ENCODE data around the gene RTKN2.
"Not testable (repeated sequence)": the region's sequence is repeated elsewhere in the genome, so short reads cannot be mapped to it uniquely, and the experiment has no call there.

Gene RTKN2

GRCh38 chr10:62284221-62284620, 15.6 kb upstream of the RTKN2 start:
- H3K4me3 ChIP-seq (ENCODE audit: low read depth in 1 of 2, low read length in 2 of 2), result no peak overlapping the region
- no peak overlapping the region for H3K27ac ChIP-seq (ENCODE audit: low read depth, low read length)
- H3K4me1 ChIP-seq (ENCODE audit: control insufficient read depth in 1 of 2, insufficient read depth in 2 of 2, low read length in 2 of 2), result no peaks in the 10 kb centered on the region
- no peaks in the 10 kb centered on the region for H3K36me3 ChIP-seq (ENCODE audit: control insufficient read depth in 1 of 2, insufficient read depth in 2 of 2, low read length in 2 of 2)
- no peaks in the 10 kb centered on the region for H3K27me3 ChIP-seq (ENCODE audit: control insufficient read depth in 1 of 2, insufficient read depth in 2 of 2, low read length in 2 of 2)
- H3K9me3 ChIP-seq (ENCODE audit: control insufficient read depth in 1 of 2, low read length in 2 of 2), result no peaks in the 10 kb centered on the region
- H3K9ac ChIP-seq (ENCODE audit: low read depth in 1 of 2, low read length in 2 of 2), result no peak overlapping the region

DNA sequence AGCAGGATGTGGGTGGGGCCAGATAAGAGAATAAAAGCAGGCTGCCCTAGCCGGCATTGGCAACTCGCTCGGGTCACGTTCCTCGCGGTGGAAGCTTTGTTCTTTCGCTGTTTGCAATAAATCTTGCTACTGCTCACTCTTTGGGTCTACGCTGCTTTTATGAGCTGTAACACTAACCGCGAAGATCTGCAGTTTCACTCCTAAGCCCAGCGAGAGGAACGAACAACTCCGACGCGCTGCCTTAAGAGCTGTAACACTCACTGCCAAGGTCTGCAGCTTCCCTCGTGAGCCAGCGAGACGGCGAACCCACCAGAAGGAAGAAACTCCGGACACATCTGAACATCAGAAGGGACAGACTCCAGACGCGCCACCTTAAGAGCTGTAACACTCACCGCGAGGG, 12.7 kb upstream of the RTKN2 start:
- not testable (repeated sequence) for H3K36me3 ChIP-seq (ENCODE audit: control insufficient read depth in 1 of 2, insufficient read depth in 2 of 2, low read length in 2 of 2); H3K27ac ChIP-seq (ENCODE audit: low read depth, low read length); H3K27me3 ChIP-seq (ENCODE audit: control insufficient read depth in 1 of 2, insufficient read depth in 2 of 2, low read length in 2 of 2); H3K4me3 ChIP-seq (ENCODE audit: low read depth in 1 of 2, low read length in 2 of 2); H3K4me1 ChIP-seq (ENCODE audit: control insufficient read depth in 1 of 2, insufficient read depth in 2 of 2, low read length in 2 of 2); H3K9me3 ChIP-seq (ENCODE audit: control insufficient read depth in 1 of 2, low read length in 2 of 2); H3K9ac ChIP-seq (ENCODE audit: low read depth in 1 of 2, low read length in 2 of 2)

DNA sequence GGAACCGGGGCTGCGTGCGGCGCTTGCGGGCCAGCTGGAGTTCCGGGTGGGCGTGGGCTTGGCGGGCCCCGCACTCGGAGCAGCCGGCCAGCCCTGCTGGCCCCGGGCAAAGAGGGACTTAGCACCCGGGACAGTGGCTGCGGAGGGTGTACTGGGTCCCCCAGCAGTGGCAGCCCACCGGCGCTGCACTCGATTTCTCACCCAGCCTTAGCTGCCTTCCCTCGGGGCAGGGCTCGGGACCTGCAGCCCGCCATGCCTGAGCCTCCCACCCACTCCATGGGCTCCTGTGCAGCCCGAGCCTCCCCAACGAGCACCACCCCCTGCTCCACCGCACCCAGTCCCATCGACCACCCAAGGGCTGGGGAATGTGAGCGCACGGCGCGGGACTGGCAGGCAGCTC, 11.7 kb upstream of the RTKN2 start:
- not testable (repeated sequence) for H3K27ac ChIP-seq (ENCODE audit: low read depth, low read length); H3K4me1 ChIP-seq (ENCODE audit: control insufficient read depth in 1 of 2, insufficient read depth in 2 of 2, low read length in 2 of 2); H3K4me3 ChIP-seq (ENCODE audit: low read depth in 1 of 2, low read length in 2 of 2); H3K9me3 ChIP-seq (ENCODE audit: control insufficient read depth in 1 of 2, low read length in 2 of 2); H3K27me3 ChIP-seq (ENCODE audit: control insufficient read depth in 1 of 2, insufficient read depth in 2 of 2, low read length in 2 of 2); H3K36me3 ChIP-seq (ENCODE audit: control insufficient read depth in 1 of 2, insufficient read depth in 2 of 2, low read length in 2 of 2); H3K9ac ChIP-seq (ENCODE audit: low read depth in 1 of 2, low read length in 2 of 2)

- no peaks in the 10 kb centered on the region for H3K36me3 ChIP-seq (ENCODE audit: control insufficient read depth in 1 of 2, insufficient read depth in 2 of 2, low read length in 2 of 2)
- no peaks in the 10 kb centered on the region for H3K9me3 ChIP-seq (ENCODE audit: control insufficient read depth in 1 of 2, low read length in 2 of 2)
Observed at GRCh38 chr10:62278441-62278910, 9.8 kb upstream of the RTKN2 start.

GRCh38 chr10:62277971-62278370, 9.3 kb upstream of the RTKN2 start:
- Histone ChIP-seq H3K27ac (ENCODE audit: low read depth, low read length) (no peak overlapping the region), H3K4me3 (ENCODE audit: low read depth in 1 of 2, low read length in 2 of 2) (no peak overlapping the region), H3K9ac (ENCODE audit: low read depth in 1 of 2, low read length in 2 of 2) (no peak overlapping the region), H3K27me3 (ENCODE audit: control insufficient read depth in 1 of 2, insufficient read depth in 2 of 2, low read length in 2 of 2) (no peaks in the 10 kb centered on the region), H3K36me3 (ENCODE audit: control insufficient read depth in 1 of 2, insufficient read depth in 2 of 2, low read length in 2 of 2) (no peaks in the 10 kb centered on the region), H3K4me1 (ENCODE audit: control insufficient read depth in 1 of 2, insufficient read depth in 2 of 2, low read length in 2 of 2) (no peaks in the 10 kb centered on the region), H3K9me3 (ENCODE audit: control insufficient read depth in 1 of 2, low read length in 2 of 2) (no peaks in the 10 kb centered on the region)

More at GRCh38 chr10:62278441-62278910, 9.8 kb upstream of the RTKN2 start:
- H3K27ac ChIP-seq (ENCODE audit: low read depth, low read length), result no peak overlapping the region
- H3K27me3 ChIP-seq (ENCODE audit: control insufficient read depth in 1 of 2, insufficient read depth in 2 of 2, low read length in 2 of 2), result no peaks in the 10 kb centered on the region
- no peaks in the 10 kb centered on the region for H3K4me1 ChIP-seq (ENCODE audit: control insufficient read depth in 1 of 2, insufficient read depth in 2 of 2, low read length in 2 of 2)
- no peak overlapping the region for H3K4me3 ChIP-seq (ENCODE audit: low read depth in 1 of 2, low read length in 2 of 2)
- no peak overlapping the region for H3K9ac ChIP-seq (ENCODE audit: low read depth in 1 of 2, low read length in 2 of 2)

DNA sequence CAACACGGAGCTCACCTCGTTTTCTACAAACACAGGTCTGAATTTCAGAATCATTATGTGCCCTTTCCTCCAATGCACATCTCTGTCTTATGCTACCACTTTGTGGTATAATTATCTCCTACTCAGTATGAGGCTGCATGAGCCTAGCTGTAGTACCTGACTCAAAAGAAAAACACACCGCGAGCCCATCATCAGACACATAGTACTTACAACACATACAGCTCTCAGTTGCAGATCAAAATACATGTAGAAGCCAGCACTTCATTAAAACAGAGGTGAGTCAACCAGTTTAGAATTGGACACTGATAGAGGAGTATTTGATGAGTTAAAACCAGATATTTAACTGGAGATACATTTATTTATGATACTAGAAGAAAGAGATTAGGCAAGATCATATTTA, 1.4 kb upstream of the RTKN2 start:
- peaks cover 6 to 15% of the 10 kb centered on the region in 2 donors for H3K4me1 ChIP-seq (ENCODE audit: control insufficient read depth in 1 of 2, insufficient read depth in 2 of 2, low read length in 2 of 2)
- H3K27me3 ChIP-seq (ENCODE audit: control insufficient read depth in 1 of 2, insufficient read depth in 2 of 2, low read length in 2 of 2), result no peaks in the 10 kb centered on the region
- H3K9ac ChIP-seq (ENCODE audit: low read depth in 1 of 2, low read length in 2 of 2), result no peak overlapping the region
- H3K9me3 ChIP-seq (ENCODE audit: control insufficient read depth in 1 of 2, low read length in 2 of 2), result no peaks in the 10 kb centered on the region
- no peak overlapping the region for H3K4me3 ChIP-seq (ENCODE audit: low read depth in 1 of 2, low read length in 2 of 2)
- no peak overlapping the region for H3K27ac ChIP-seq (ENCODE audit: low read depth, low read length)
- no peaks in the 10 kb centered on the region for H3K36me3 ChIP-seq (ENCODE audit: control insufficient read depth in 1 of 2, insufficient read depth in 2 of 2, low read length in 2 of 2)

DNA sequence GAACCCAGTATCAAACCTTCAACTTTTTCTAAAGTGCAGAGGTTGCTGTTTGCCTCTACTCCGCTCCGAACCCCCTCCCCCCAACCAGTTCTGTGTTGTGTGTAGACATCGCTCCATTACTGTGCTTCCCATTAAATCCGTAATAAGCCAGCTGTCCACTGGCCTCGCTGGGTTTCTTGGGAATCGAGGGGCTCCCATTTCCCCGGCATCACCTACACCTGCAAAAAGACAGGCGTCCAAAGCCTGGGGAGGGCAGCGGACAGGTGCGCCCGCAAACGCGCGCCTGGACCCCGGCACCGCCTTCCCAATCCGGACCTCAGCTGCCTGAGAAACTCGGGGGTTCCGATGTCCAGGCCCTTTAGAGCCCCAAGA, 631 bp downstream of the RTKN2 start:
- H3K27ac ChIP-seq (ENCODE audit: low read depth, low read length), result no peak overlapping the region
- peak overlapping the region; percentile 70 to 95 for H3K4me3 ChIP-seq (ENCODE audit: low read depth in 1 of 2, low read length in 2 of 2)
- no peaks in the 10 kb centered on the region for H3K9me3 ChIP-seq (ENCODE audit: control insufficient read depth in 1 of 2, low read length in 2 of 2)
- H3K4me1 ChIP-seq (ENCODE audit: control insufficient read depth in 1 of 2, insufficient read depth in 2 of 2, low read length in 2 of 2), result peaks cover 6 to 15% of the 10 kb centered on the region in 2 donors
- no peaks in the 10 kb centered on the region for H3K27me3 ChIP-seq (ENCODE audit: control insufficient read depth in 1 of 2, insufficient read depth in 2 of 2, low read length in 2 of 2)
- peak overlapping the region; percentile 63 to 81 for H3K9ac ChIP-seq (ENCODE audit: low read depth in 1 of 2, low read length in 2 of 2)
- H3K36me3 ChIP-seq (ENCODE audit: control insufficient read depth in 1 of 2, insufficient read depth in 2 of 2, low read length in 2 of 2), result no peaks in the 10 kb centered on the region

DNA sequence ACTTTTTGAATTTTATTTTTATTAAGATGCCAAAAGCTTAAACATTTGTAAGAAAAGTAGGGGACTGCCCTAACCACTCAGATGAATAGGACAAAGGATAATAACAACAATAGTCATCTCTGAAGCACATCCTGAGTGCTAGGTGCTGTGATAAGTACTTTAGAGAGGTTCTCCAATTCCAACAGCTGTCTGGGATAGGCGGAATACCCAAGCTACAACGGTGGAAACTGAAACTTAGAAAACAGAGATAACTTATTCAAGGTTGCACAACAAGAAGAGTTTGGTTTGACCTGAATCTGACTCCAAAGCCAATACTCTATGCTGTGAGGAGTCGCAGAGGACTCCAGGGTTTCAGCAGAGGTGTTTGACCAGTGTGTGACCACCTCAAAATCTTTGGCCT, 2.0 kb downstream of the RTKN2 start:
- Histone ChIP-seq H3K9ac (ENCODE audit: low read depth in 1 of 2, low read length in 2 of 2) (no peak overlapping the region), H3K27me3 (ENCODE audit: control insufficient read depth in 1 of 2, insufficient read depth in 2 of 2, low read length in 2 of 2) (no peaks in the 10 kb centered on the region), H3K27ac (ENCODE audit: low read depth, low read length) (no peak overlapping the region), H3K4me3 (ENCODE audit: low read depth in 1 of 2, low read length in 2 of 2) (no peak overlapping the region), H3K36me3 (ENCODE audit: control insufficient read depth in 1 of 2, insufficient read depth in 2 of 2, low read length in 2 of 2) (no peaks in the 10 kb centered on the region), H3K9me3 (ENCODE audit: control insufficient read depth in 1 of 2, low read length in 2 of 2) (no peaks in the 10 kb centered on the region), H3K4me1 (ENCODE audit: control insufficient read depth in 1 of 2, insufficient read depth in 2 of 2, low read length in 2 of 2) (peaks cover 6 to 15% of the 10 kb centered on the region in 2 donors)

DNA sequence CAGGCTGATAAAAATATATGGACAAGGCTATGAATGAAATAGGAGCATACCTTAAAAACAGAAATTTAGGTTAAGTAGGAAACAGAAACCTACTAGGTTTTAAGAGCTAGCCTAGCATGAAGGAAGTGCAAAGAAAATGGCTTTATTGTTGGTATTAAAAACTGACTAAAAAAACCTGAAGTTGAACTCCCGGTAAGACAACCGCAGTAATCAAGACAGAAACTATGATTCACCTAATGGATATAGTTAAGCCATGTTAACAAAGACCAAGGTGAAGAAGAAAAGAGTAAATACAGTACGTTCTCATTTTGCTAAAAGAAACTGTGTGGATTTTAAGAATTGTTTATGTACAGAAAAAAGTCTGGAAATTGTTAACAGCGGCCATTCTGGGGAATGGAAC, 2.5 kb downstream of the RTKN2 start:
- Histone ChIP-seq H3K9me3 (ENCODE audit: control insufficient read depth in 1 of 2, low read length in 2 of 2) (no peaks in the 10 kb centered on the region), H3K27ac (ENCODE audit: low read depth, low read length) (no peak overlapping the region), H3K4me3 (ENCODE audit: low read depth in 1 of 2, low read length in 2 of 2) (no peak overlapping the region), H3K4me1 (ENCODE audit: control insufficient read depth in 1 of 2, insufficient read depth in 2 of 2, low read length in 2 of 2) (peaks cover 6 to 15% of the 10 kb centered on the region in 2 donors), H3K27me3 (ENCODE audit: control insufficient read depth in 1 of 2, insufficient read depth in 2 of 2, low read length in 2 of 2) (no peaks in the 10 kb centered on the region), H3K9ac (ENCODE audit: low read depth in 1 of 2, low read length in 2 of 2) (no peak overlapping the region), H3K36me3 (ENCODE audit: control insufficient read depth in 1 of 2, insufficient read depth in 2 of 2, low read length in 2 of 2) (no peaks in the 10 kb centered on the region)

DNA sequence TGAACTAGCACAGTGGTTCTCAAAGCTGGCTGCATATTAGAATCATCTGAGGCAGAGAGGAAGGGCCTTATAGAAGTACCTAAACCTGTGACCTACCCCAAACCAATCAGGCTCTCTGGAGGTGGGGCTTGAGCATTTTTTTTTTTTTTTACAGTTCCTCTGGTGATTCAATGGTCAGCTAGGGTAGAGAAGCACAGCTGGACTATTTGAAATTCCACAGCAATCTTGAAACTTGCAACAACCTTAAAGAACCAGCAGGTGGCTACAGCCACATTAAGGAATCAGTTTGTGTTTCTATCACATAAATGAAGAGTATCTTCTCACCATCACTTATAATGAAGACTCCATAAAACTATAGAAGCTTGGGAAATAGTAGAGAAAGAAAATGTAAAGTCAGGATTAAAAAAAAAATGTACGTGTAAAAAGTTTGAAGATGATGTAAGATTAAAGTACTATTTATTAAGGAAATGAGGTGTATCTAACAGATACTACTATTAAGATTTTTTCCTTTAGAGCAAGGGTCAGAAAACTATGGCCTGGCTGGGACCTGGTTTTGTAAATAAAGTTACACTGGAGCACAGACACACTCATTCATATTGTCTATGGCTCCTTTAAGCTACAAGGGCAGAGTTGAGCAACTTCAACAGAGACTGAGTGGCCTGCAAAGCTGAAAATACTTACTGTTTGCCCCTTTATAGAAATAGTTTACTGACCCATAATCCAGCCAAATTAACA, 3.8 kb downstream of the RTKN2 start:
- Histone ChIP-seq H3K27me3 (ENCODE audit: control insufficient read depth in 1 of 2, insufficient read depth in 2 of 2, low read length in 2 of 2) (no peaks in the 10 kb centered on the region), H3K9ac (ENCODE audit: low read depth in 1 of 2, low read length in 2 of 2) (no peak overlapping the region), H3K4me1 (ENCODE audit: control insufficient read depth in 1 of 2, insufficient read depth in 2 of 2, low read length in 2 of 2) (peaks cover 6 to 15% of the 10 kb centered on the region in 2 donors), H3K36me3 (ENCODE audit: control insufficient read depth in 1 of 2, insufficient read depth in 2 of 2, low read length in 2 of 2) (no peaks in the 10 kb centered on the region), H3K9me3 (ENCODE audit: control insufficient read depth in 1 of 2, low read length in 2 of 2) (no peaks in the 10 kb centered on the region), H3K27ac (ENCODE audit: low read depth, low read length) (no peak overlapping the region), H3K4me3 (ENCODE audit: low read depth in 1 of 2, low read length in 2 of 2) (no peak overlapping the region)

Measured in duodenal mucosa (tissue), 2 donors.